Endothelial cell of umbilical vein (primary cell): ENCODE data around the gene USP2.

Experiments used
- POLR2A ChIP-seq: IDR thresholded peaks from 2 replicates; pipeline ENCODE4 v1.6.1; 2012; ENCODE audit warnings: low read depth, mild to moderate bottlenecking, control low read depth, low read length
- POLR2AphosphoS5 ChIP-seq: IDR thresholded peaks from 2 replicates; pipeline ENCODE4 v1.6.1; 2012; ENCODE audit warnings: low read depth, mild to moderate bottlenecking, control low read depth, low read length, moderate library complexity; ENCODE audit not compliant: insufficient read depth
- TF ChIP-seq, protein P1 (sequence below), 2 donors: IDR thresholded peaks; 1 replicate in 1 of 2; 2 replicates in 1 of 2; pipeline ENCODE4 v1.5.1; 2011; ENCODE audit warnings: low read length in 2 of 2, mild to moderate bottlenecking in 2 of 2, moderate library complexity in 2 of 2, control low read depth in 1 of 2, inconsistent platforms in 1 of 2, low read depth in 1 of 2; ENCODE audit not compliant: insufficient read depth in 1 of 2; ENCODE audit errors: extremely low read depth in 1 of 2

GRCh38 chr11:119391275-119391674 lies 9.8 kb upstream of the USP2 start:
- TF ChIP-seq, protein P1, sequence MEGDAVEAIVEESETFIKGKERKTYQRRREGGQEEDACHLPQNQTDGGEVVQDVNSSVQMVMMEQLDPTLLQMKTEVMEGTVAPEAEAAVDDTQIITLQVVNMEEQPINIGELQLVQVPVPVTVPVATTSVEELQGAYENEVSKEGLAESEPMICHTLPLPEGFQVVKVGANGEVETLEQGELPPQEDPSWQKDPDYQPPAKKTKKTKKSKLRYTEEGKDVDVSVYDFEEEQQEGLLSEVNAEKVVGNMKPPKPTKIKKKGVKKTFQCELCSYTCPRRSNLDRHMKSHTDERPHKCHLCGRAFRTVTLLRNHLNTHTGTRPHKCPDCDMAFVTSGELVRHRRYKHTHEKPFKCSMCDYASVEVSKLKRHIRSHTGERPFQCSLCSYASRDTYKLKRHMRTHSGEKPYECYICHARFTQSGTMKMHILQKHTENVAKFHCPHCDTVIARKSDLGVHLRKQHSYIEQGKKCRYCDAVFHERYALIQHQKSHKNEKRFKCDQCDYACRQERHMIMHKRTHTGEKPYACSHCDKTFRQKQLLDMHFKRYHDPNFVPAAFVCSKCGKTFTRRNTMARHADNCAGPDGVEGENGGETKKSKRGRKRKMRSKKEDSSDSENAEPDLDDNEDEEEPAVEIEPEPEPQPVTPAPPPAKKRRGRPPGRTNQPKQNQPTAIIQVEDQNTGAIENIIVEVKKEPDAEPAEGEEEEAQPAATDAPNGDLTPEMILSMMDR (IDR thresholded peaks at IDR 0.05; ENCODE audit: extremely low read depth in 1 of 2, insufficient read depth in 1 of 2, low read depth in 1 of 2, low read length in 2 of 2) = no peak
- no peak for TF ChIP-seq POLR2A
- TF ChIP-seq POLR2AphosphoS5 = no peak
